Smooth muscle cell (in vitro differentiated cells): Measurements from ENCODE around the gene SND1. TPM values are rescaled to one million over a fixed set of nuclear protein-coding genes. Genes with fewer than 3 reads are reported as not detected.

ENCODE experiments used
- DNase-seq: peaks from one replicate; lab custom pipeline; 2025; ENCODE audit not compliant: unreplicated experiment; lab: John Stamatoyannopoulos, UW
- H2AFZ ChIP-seq: fragments of 200-600 bp; sonication (generic); 2 replicates; pipeline ENCODE4 v1.6.0; 2016; ENCODE audit warnings: antibody characterized with exemption, low read depth, mild to moderate bottlenecking
- H3F3A ChIP-seq: fragments of 200-600 bp; sonication (generic); 2 replicates; pipeline ENCODE4 v1.6.0; 2017; ENCODE audit warnings: antibody characterized with exemption, low read depth
- H3K27ac ChIP-seq: fragments of 200-600 bp; sonication (generic); 2 replicates; pipeline ENCODE4 v1.5.1; 2016; ENCODE audit warnings: low read depth, mild to moderate bottlenecking
- H3K27me3 ChIP-seq: fragments of 200-600 bp; sonication (generic); 2 replicates; pipeline ENCODE4 v1.6.1; 2016; ENCODE audit warnings: low read depth, mild to moderate bottlenecking
- H3K36me3 ChIP-seq: fragments of 200-600 bp; sonication (generic); 2 replicates; pipeline ENCODE4 v1.5.1; 2016; ENCODE audit warnings: low read depth
- H3K4me1 ChIP-seq: fragments of 200-600 bp; sonication (generic); 2 replicates; pipeline ENCODE4 v1.5.1; 2016; ENCODE audit warnings: low read depth
- H3K4me2 ChIP-seq: fragments of 200-600 bp; sonication (generic); 2 replicates; pipeline ENCODE4 v1.6.0; 2016; ENCODE audit warnings: mild to moderate bottlenecking
- H3K4me3 ChIP-seq: fragments of 200-600 bp; sonication (generic); 2 replicates; pipeline ENCODE4 v1.5.1; 2016; ENCODE audit warnings: mild to moderate bottlenecking
- H3K79me2 ChIP-seq: fragments of 200-600 bp; sonication (generic); 2 replicates; pipeline ENCODE4 v1.6.0; 2016; ENCODE audit warnings: low read depth, mild to moderate bottlenecking
- H3K9ac ChIP-seq: fragments of 200-600 bp; sonication (generic); 2 replicates; pipeline ENCODE4 v1.6.0; 2016; ENCODE audit warnings: low read depth
- H3K9me3 ChIP-seq: fragments of 200-600 bp; sonication (generic); replicated peaks from 2 replicates; pipeline ENCODE4 v1.5.1; 2016; ENCODE audit warnings: low read depth
- H4K20me1 ChIP-seq: fragments of 200-600 bp; sonication (generic); 2 replicates; pipeline ENCODE4 v1.6.0; 2016; ENCODE audit warnings: low read depth
- WGBS: methylation state at CpG from one replicate; pipeline ENCODE4 v1.1.7; 2016; ENCODE audit warnings: low lambda C conversion rate; 5-methylcytosine and 5-hydroxymethylcytosine counted together
- polyA plus RNA-seq: library from polyadenylated mRNA; unstranded; fragments of >200 nt; fragmentation: Nextera tagmentation; extraction: Ambion mirVana; gene quantifications from 2 replicates; pipeline ENCODE4 v1.2.1, GENCODE V29; 2016
- total RNA-seq: library from RNA; depleted of rRNA; stranded (reverse); fragments of >200 nt; gene quantifications from 2 replicates; pipeline ENCODE4 v1.2.3, GENCODE V29; 2014
- TF ChIP-seq, protein P1 (sequence below): fragments of 200-600 bp; sonication (generic); IDR thresholded peaks from 2 replicates; pipeline ENCODE4 v1.5.1; 2017; ENCODE audit warnings: borderline replicate concordance, mild to moderate bottlenecking, antibody characterized with exemption; ENCODE audit not compliant: insufficient read depth, poor library complexity, severe bottlenecking

Gene SND1
- total and polyA plus RNA-seq, 2 experiments from 2014 or later: 129 to 136 TPM

DNA sequence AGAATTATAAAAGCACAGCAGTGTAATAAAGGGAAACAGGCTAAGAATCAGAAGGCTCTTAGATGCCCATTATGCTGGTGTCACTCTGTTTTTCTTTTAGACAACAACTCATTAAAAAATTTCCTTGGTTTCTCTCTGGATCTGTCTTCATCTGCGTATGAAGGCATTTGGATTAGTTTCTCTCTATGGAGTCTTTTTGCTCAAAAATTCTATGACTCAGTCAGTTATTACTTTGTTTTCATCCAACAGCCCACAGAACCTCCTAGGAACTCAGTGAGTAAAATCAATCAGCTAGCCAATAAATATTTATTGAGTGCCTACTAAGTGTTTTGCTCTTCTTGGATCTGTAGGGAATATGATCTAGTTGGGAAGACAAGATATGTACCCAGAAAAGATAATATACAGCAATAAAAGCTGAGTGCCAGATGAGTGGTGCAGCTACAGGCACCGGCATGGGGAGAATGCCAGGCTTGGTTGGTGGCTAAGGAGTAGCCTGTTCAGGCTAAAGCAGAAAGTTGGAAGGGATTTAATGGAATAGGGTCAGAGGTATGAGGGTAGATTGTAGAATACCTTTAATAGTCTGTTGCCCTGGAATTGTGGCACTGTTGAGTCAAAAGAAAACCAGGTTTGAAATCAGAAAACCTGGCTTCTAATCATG lies 223.1 kb downstream of the SND1 start:
- no peaks in the 10 kb centered on the region for H3F3A ChIP-seq
- H3K4me1 ChIP-seq: peaks cover 15% of the 10 kb centered on the region
- H3K4me2 ChIP-seq: no peak overlapping the region
- no peak overlapping the region for H3K27ac ChIP-seq
- H3K9ac ChIP-seq: no peak overlapping the region
- 85% methylated on average over 2 of the region's 2 CpGs for WGBS
- no peaks in the 10 kb centered on the region for H3K27me3 ChIP-seq
- no peaks in the 10 kb centered on the region for H3K9me3 ChIP-seq
- DNase-seq: no peak
- H2AFZ ChIP-seq: no peak overlapping the region
- H4K20me1 ChIP-seq: peaks cover 99% of the 10 kb centered on the region
- TF ChIP-seq, protein P1, sequence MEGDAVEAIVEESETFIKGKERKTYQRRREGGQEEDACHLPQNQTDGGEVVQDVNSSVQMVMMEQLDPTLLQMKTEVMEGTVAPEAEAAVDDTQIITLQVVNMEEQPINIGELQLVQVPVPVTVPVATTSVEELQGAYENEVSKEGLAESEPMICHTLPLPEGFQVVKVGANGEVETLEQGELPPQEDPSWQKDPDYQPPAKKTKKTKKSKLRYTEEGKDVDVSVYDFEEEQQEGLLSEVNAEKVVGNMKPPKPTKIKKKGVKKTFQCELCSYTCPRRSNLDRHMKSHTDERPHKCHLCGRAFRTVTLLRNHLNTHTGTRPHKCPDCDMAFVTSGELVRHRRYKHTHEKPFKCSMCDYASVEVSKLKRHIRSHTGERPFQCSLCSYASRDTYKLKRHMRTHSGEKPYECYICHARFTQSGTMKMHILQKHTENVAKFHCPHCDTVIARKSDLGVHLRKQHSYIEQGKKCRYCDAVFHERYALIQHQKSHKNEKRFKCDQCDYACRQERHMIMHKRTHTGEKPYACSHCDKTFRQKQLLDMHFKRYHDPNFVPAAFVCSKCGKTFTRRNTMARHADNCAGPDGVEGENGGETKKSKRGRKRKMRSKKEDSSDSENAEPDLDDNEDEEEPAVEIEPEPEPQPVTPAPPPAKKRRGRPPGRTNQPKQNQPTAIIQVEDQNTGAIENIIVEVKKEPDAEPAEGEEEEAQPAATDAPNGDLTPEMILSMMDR: no peak
- H3K79me2 ChIP-seq: peaks cover 32% of the 10 kb centered on the region
- no peaks in the 10 kb centered on the region for H3K36me3 ChIP-seq
- H3K4me3 ChIP-seq: no peak overlapping the region

DNA sequence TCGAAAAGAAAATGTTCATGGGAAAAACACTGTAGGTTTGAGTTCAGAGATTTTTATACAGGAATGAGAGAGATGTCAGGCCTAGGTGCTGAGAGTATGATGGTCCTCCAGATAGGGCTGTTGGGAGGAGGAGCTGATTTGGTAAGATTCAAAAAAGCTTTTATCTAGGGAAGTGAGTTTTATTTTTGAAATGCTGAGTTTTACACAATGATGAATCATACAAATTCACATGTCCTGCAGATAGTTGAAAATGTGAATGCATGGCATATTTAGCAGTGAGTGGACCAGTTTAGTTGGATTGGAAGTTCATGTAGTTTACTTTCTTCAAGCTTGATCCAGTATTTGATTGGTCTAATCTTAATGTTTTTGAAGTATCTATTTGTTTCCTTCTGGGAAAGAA lies 224.4 kb downstream of the SND1 start:
- Histone ChIP-seq H3K9me3 (no peaks in the 10 kb centered on the region), H3K9ac (no peak overlapping the region), H3K4me2 (peak overlapping the region; percentile 10), H3K27me3 (no peaks in the 10 kb centered on the region), H3K4me3 (no peak overlapping the region), H3K4me1 (peaks cover 15% of the 10 kb centered on the region), H3K36me3 (no peaks in the 10 kb centered on the region), H2AFZ (no peak overlapping the region), H4K20me1 (peaks cover 100% of the 10 kb centered on the region), H3K27ac (peak overlapping the region; percentile 54), H3F3A (no peaks in the 10 kb centered on the region), H3K79me2 (peaks cover 44% of the 10 kb centered on the region)
- 88% methylated on average over 1 of the region's 1 CpG for WGBS
- no peak for DNase-seq
- TF ChIP-seq, protein P1: no peak

DNA sequence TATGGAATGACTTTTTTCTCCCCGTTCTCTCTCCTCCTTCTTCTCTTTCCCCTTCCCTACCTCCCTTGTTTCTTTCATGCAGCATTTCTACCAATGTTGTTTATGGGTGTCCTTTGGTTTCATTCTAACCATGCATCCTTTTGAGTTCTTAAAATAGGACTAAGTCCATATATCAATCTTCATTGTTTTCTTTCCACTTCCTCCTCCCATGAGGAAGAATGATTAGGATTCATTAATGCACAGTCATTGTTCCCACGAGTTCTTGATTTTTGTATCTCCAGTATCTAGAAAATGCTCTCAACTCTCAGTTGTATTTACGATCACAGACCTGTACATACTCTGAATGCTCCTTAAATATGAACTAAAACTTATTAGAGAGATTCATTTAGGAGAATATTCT lies 226.0 kb downstream of the SND1 start:
- no peak overlapping the region for H3K4me2 ChIP-seq
- H3K36me3 ChIP-seq: no peaks in the 10 kb centered on the region
- peaks cover 46% of the 10 kb centered on the region for H3K79me2 ChIP-seq
- H3K9me3 ChIP-seq: no peaks in the 10 kb centered on the region
- H3K9ac ChIP-seq: no peak overlapping the region
- H3K27ac ChIP-seq: no peak overlapping the region
- 96% methylated on average over 3 of the region's 3 CpGs for WGBS
- no peak overlapping the region for H2AFZ ChIP-seq
- no peaks in the 10 kb centered on the region for H3K27me3 ChIP-seq
- H3F3A ChIP-seq: no peaks in the 10 kb centered on the region
- H3K4me1 ChIP-seq: peaks cover 15% of the 10 kb centered on the region
- H3K4me3 ChIP-seq: no peak overlapping the region
- no peak for DNase-seq
- TF ChIP-seq, protein P1: no peak
- H4K20me1 ChIP-seq: peaks cover 99% of the 10 kb centered on the region

DNA sequence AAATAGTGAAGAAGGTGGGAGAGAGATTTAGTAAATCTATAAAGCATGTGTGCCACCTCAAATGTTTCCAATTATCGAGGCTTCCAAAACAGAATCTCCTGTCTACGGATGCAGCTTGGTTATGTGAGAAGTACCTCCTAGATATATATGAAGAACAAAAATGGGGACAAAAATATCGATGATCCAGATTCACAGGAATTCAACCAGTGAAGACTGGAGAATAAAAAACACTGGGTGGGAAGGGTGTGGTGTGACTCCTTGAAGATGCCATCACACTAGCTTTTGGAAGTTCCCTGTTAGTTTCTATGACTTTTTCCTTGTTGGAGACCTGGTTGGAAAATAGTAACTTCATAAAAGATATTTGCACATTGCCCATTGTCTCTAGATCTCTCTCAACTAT lies 226.8 kb downstream of the SND1 start:
- Histone ChIP-seq H3K9me3 (no peaks in the 10 kb centered on the region), H3K4me2 (no peak overlapping the region), H3K4me1 (peaks cover 15% of the 10 kb centered on the region), H4K20me1 (peaks cover 99% of the 10 kb centered on the region), H3K27ac (no peak overlapping the region), H3K79me2 (peaks cover 50% of the 10 kb centered on the region), H3K4me3 (no peak overlapping the region), H2AFZ (no peak overlapping the region), H3F3A (no peaks in the 10 kb centered on the region), H3K9ac (no peak overlapping the region), H3K27me3 (no peaks in the 10 kb centered on the region), H3K36me3 (no peaks in the 10 kb centered on the region)
- TF ChIP-seq, protein P1: no peak
- DNase-seq: no peak
- 95% methylated on average over 3 of the region's 3 CpGs for WGBS
